Stimulated activated effector memory CD8-positive, alpha-beta T cell treated with anti-CD3 and anti-CD28 coated beads, Interleukin-12 subunit alpha, Interleukin-12 subunit beta, amount 100 ng/mL, for 72 hours (primary cell): ENCODE measurements around the gene COL2A1.

Experiments
- ATAC-seq: fragments of 150-1000 bp; cut with Tn5 transposase; 2 replicates; pipeline ENCODE4 v1.10.0; 2021
- DNase-seq, 2 donors: peaks; one replicate each; pipeline ENCODE4 v3.0.0; 2021 to 2022; ENCODE audit warnings: low spot score in 2 of 2
- H3K27ac Mint-ChIP-seq: one replicate; pipeline ENCODE4 v1.8.0; 2022; ENCODE audit warnings: mild to moderate bottlenecking, mixed read lengths
- H3K36me3 Mint-ChIP-seq: one replicate; pipeline ENCODE4 v1.8.0; 2022; ENCODE audit warnings: mild to moderate bottlenecking, mixed read lengths
- H3K4me1 Mint-ChIP-seq: one replicate; pipeline ENCODE4 v1.8.0; 2022; ENCODE audit warnings: mixed read lengths
- H3K4me3 Mint-ChIP-seq: one replicate; pipeline ENCODE4 v1.8.0; 2022; ENCODE audit warnings: mild to moderate bottlenecking, mixed read lengths
- H3K9me3 Mint-ChIP-seq: one replicate; pipeline ENCODE4 v1.8.0; 2022; ENCODE audit warnings: mixed read lengths

Gene COL2A1

GRCh38 chr12:47991106-47992061, 12.9 kb downstream of the COL2A1 start:
- Mint-ChIP-seq H3K4me1 (peaks cover 27% of the 10 kb centered on the region), H3K4me3 (no peak overlapping the region), H3K36me3 (no peaks in the 10 kb centered on the region), H3K27ac (no peak overlapping the region), H3K9me3 (no peaks in the 10 kb centered on the region)
- DNase-seq (no peak), ATAC-seq (no peak)

- Mint-ChIP-seq H3K9me3 (no peaks in the 10 kb centered on the region), H3K4me3 (no peak overlapping the region), H3K36me3 (no peaks in the 10 kb centered on the region), H3K4me1 (peaks cover 27% of the 10 kb centered on the region), H3K27ac (peak overlapping the region; percentile 47)
- DNase-seq, result peak; percentile 24 to 71
- peak; percentile 93 for ATAC-seq
Observed at GRCh38 chr12:47990351-47991105, 13.7 kb downstream of the COL2A1 start.

- Mint-ChIP-seq H3K36me3 (no peaks in the 10 kb centered on the region), H3K4me3 (no peak overlapping the region), H3K9me3 (no peaks in the 10 kb centered on the region), H3K27ac (peak overlapping the region; percentile 54), H3K4me1 (peaks cover 27% of the 10 kb centered on the region)
- ATAC-seq, result no peak
- no peak for DNase-seq
Observed at GRCh38 chr12:47989666-47990065, 14.6 kb downstream of the COL2A1 start.

GRCh38 chr12:47989023-47989417, 15.3 kb downstream of the COL2A1 start:
- Mint-ChIP-seq H3K4me3 (no peak overlapping the region), H3K9me3 (no peaks in the 10 kb centered on the region), H3K27ac (peak overlapping the region; percentile 54), H3K36me3 (no peaks in the 10 kb centered on the region), H3K4me1 (peaks cover 27% of the 10 kb centered on the region)
- ATAC-seq (no peak), DNase-seq (no peak)

GRCh38 chr12:47988073-47989022, 15.9 kb downstream of the COL2A1 start:
- Mint-ChIP-seq H3K27ac (peak overlapping the region; percentile 54), H3K4me1 (peaks cover 27% of the 10 kb centered on the region), H3K9me3 (no peaks in the 10 kb centered on the region), H3K4me3 (no peak overlapping the region), H3K36me3 (no peaks in the 10 kb centered on the region)
- ATAC-seq, result no peak
- DNase-seq, result no peak

DNA sequence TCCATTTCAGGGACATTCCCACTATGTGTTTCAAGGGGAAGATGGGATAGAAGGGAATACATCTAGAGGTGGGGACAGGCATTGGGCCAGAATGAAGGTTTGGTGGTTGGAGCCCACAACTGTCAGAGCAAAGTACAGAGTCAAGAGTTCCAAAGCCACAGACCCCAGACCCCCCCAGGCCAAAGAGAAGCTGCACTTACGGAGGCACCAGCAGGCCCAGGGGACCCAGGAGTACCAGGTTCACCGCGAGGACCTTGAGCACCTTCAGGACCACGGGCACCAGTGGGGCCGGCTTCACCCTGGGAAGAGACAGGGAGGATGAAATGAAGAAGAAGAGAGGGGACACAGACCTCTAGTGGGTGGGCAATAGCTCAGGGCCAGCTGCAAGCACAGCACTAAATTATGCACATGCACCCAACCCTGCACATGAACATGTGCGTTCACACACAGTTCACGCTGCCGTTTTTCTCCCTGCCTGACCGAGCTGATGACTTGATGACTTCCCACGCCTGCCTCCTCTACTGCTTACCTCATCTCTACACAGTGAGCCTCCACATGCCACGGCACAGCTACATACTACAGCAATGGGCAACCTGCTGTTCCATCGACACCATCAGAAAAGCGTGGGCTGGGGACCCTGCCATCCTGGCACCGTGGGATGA, 16.7 kb downstream of the COL2A1 start:
- DNase-seq (no peak), ATAC-seq (no peak)
- Mint-ChIP-seq H3K36me3 (no peaks in the 10 kb centered on the region), H3K9me3 (no peaks in the 10 kb centered on the region), H3K4me3 (no peak overlapping the region), H3K4me1 (peaks cover 27% of the 10 kb centered on the region), H3K27ac (peak overlapping the region; percentile 48)

GRCh38 chr12:47986832-47987231, 17.4 kb downstream of the COL2A1 start:
- peak overlapping the region; percentile 48 for H3K27ac Mint-ChIP-seq
- H3K4me3 Mint-ChIP-seq, result no peak overlapping the region
- no peaks in the 10 kb centered on the region for H3K9me3 Mint-ChIP-seq

GRCh38 chr12:47986291-47986660, 18.0 kb downstream of the COL2A1 start:
- no peak for ATAC-seq
- Mint-ChIP-seq H3K36me3 (no peaks in the 10 kb centered on the region), H3K27ac (no peak overlapping the region), H3K4me1 (peaks cover 27% of the 10 kb centered on the region), H3K4me3 (no peak overlapping the region), H3K9me3 (no peaks in the 10 kb centered on the region)
- no peak for DNase-seq

More at GRCh38 chr12:47986832-47987231, 17.4 kb downstream of the COL2A1 start:
- Mint-ChIP-seq H3K36me3 (no peaks in the 10 kb centered on the region), H3K4me1 (peaks cover 27% of the 10 kb centered on the region)
- no peak for DNase-seq
- no peak for ATAC-seq

GRCh38 chr12:47985596-47986290, 18.5 kb downstream of the COL2A1 start:
- DNase-seq (no peak), ATAC-seq (no peak)
- Mint-ChIP-seq H3K27ac (no peak overlapping the region), H3K4me3 (no peak overlapping the region), H3K9me3 (no peaks in the 10 kb centered on the region), H3K4me1 (peaks cover 25% of the 10 kb centered on the region), H3K36me3 (no peaks in the 10 kb centered on the region)

DNA sequence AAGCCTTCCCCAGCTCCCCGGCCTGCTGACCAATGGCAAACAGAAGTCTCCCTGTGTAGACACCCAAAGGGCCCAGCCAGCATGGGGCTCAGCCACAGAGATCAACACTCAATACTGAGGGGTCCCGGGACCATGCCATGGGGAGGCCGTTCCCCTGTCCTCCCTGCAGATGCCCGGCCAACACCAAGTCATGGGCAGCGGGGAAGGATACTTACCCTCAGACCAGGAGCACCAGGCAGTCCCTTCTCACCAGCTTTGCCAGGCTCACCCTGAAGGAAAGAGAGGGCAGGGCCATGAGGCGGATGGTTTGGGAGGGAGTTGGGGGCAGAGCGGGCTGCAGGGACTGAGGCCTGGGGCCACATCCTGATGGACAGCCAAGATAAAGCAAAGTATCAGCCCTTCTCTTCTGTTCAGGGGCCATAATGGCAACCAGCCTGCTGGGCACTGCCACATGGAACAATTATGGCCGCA, 19.9 kb downstream of the COL2A1 start:
- no peaks in the 10 kb centered on the region for H3K9me3 Mint-ChIP-seq
- no peak for DNase-seq
- ATAC-seq, result no peak
- H3K4me1 Mint-ChIP-seq, result peaks cover 11% of the 10 kb centered on the region
- H3K27ac Mint-ChIP-seq, result no peak overlapping the region
- no peak overlapping the region for H3K4me3 Mint-ChIP-seq
- no peaks in the 10 kb centered on the region for H3K36me3 Mint-ChIP-seq

- ATAC-seq (no peak), DNase-seq (no peak)
- Mint-ChIP-seq H3K9me3 (no peaks in the 10 kb centered on the region), H3K4me1 (peaks cover 11% of the 10 kb centered on the region), H3K27ac (no peak overlapping the region), H3K4me3 (no peak overlapping the region), H3K36me3 (no peaks in the 10 kb centered on the region)
Observed at GRCh38 chr12:47983541-47984115, 20.6 kb downstream of the COL2A1 start.

GRCh38 chr12:47982770-47983169, 21.5 kb downstream of the COL2A1 start:
- H3K4me1 Mint-ChIP-seq, result peaks cover 6% of the 10 kb centered on the region
- no peaks in the 10 kb centered on the region for H3K36me3 Mint-ChIP-seq
- no peak overlapping the region for H3K27ac Mint-ChIP-seq
- no peak overlapping the region for H3K4me3 Mint-ChIP-seq
- ATAC-seq (no peak), DNase-seq (no peak)
- no peaks in the 10 kb centered on the region for H3K9me3 Mint-ChIP-seq

GRCh38 chr12:47982311-47982710, 22.0 kb downstream of the COL2A1 start:
- Mint-ChIP-seq H3K27ac (no peak overlapping the region), H3K9me3 (no peaks in the 10 kb centered on the region), H3K36me3 (no peaks in the 10 kb centered on the region), H3K4me1 (peaks cover 6% of the 10 kb centered on the region), H3K4me3 (no peak overlapping the region)
- no peak for ATAC-seq
- no peak for DNase-seq
